GM12874 (cell line): Measurements from ENCODE around the gene TNRC18.

Source experiments
- TF ChIP-seq, protein P1 (sequence below): IDR thresholded peaks from 2 replicates; pipeline ENCODE4 v1.5.1; 2011; ENCODE audit warnings: low read depth, mild to moderate bottlenecking, control low read depth, low read length, moderate library complexity; ENCODE audit not compliant: insufficient read depth

The TNRC18 gene

DNA sequence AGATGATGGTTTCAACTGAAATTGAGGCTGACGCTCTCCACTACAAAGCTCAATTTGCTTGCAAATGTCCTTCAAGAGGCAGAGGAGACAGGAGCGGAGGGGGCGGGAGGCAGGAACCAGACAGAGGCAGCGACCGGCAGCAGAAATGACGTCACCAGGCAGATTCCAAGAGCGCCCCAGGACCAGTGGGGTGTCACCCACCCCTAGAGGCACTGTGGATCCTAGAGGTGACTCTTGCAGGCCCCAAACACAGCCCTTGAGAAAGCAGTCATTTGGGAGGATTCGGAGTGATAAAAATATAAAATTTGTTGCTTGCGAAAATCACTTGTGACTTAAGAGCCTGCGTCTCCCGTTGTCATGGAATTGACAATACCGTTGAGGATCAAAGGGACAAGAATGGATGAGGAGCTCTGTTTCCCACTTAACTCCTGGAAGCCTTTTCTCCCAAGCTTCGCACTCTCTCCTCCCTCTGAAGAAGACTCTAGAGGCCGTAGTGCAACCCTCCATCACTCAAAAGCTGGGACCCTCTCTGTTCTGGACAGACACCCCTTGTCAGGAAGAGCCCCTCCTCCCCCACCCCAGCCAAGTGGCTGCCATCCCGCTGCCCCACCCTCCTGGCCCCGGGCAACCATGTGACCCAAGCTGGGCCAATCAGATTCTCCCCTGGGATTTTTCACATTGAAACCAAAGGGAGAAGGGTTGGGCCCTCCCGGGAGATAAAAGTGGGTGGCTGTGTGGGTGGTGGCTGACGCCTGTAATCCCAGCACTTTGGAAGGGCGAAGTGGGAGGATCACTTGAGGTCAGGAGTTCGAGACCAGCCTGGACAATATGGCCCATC lies 157.2 kb downstream of the TNRC18 start:
- TF ChIP-seq, protein P1, sequence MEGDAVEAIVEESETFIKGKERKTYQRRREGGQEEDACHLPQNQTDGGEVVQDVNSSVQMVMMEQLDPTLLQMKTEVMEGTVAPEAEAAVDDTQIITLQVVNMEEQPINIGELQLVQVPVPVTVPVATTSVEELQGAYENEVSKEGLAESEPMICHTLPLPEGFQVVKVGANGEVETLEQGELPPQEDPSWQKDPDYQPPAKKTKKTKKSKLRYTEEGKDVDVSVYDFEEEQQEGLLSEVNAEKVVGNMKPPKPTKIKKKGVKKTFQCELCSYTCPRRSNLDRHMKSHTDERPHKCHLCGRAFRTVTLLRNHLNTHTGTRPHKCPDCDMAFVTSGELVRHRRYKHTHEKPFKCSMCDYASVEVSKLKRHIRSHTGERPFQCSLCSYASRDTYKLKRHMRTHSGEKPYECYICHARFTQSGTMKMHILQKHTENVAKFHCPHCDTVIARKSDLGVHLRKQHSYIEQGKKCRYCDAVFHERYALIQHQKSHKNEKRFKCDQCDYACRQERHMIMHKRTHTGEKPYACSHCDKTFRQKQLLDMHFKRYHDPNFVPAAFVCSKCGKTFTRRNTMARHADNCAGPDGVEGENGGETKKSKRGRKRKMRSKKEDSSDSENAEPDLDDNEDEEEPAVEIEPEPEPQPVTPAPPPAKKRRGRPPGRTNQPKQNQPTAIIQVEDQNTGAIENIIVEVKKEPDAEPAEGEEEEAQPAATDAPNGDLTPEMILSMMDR = no peak

DNA sequence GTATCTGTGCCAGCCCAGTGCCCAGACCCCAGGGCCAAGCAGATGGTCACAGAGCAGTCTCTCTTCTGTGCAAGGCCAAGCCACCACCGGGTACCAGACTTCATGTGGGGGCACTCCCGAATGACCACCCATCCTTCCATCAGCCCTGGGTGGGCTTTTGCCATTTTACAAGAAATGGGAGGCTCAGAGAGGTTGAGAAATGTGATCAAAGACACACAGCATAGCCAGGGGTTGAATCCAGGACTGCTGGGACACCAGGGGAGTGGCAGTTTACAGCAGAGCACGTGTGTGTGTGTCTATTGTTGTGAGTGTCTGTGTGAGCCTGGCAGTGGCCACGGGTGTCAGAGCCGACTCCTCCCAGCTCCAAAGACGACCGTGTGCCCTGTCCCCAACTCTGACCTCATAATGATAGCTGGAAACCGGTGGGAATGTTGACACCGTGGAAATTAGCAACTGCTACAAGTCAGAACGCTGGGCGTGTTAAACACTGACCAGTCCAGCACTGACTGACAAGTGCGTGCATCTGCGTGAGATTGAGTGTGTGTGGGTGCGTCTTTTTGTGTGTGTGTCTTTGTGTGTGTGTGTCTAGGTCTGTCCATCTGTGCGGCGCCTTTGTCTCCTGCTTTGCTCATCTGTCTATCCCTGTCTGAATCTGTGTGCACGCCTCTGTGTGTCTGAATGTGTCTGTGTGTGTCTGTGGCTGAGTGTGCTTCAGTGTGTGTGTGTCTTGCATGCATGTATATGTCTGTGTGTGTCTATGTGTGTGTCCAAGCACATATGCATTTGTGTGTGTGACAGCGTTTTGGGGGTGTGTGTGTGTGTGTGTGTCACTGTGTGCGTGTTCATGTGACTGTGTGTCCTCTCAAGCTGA lies 158.1 kb downstream of the TNRC18 start:
- TF ChIP-seq, protein P1 = no peak
